Esophagus (tissue), 2 donors: ENCODE results near the gene C1orf159. TPM values are rescaled to one million over a fixed set of nuclear protein-coding genes. Genes with fewer than 3 reads are reported as not detected.

ENCODE experiments used
- H3K27ac ChIP-seq, 2 donors: one replicate each; pipeline ENCODE4 v1.5.1; 2013; ENCODE audit warnings: low read depth in 2 of 2, mild to moderate bottlenecking in 2 of 2, inconsistent platforms in 1 of 2, low read length in 1 of 2, moderate library complexity in 1 of 2
- H3K27me3 ChIP-seq, 2 donors: one replicate each; pipeline ENCODE4 v1.6.1; 2013; ENCODE audit warnings: low read length in 2 of 2, control low read depth in 1 of 2, mild to moderate bottlenecking in 1 of 2; ENCODE audit not compliant: insufficient read depth in 2 of 2, control insufficient read depth in 1 of 2
- H3K36me3 ChIP-seq, 2 donors: one replicate each; pipeline ENCODE4 v1.6.1; 2013; ENCODE audit warnings: low read length in 1 of 2; ENCODE audit not compliant: control insufficient read depth in 2 of 2, insufficient read depth in 2 of 2
- H3K4me1 ChIP-seq, 2 donors: one replicate each; pipeline ENCODE4 v1.6.1; 2013; ENCODE audit warnings: low read length in 1 of 2; ENCODE audit not compliant: control insufficient read depth in 2 of 2, insufficient read depth in 2 of 2
- H3K4me3 ChIP-seq, 2 donors: one replicate each; pipeline ENCODE4 v1.5.1; 2013; ENCODE audit warnings: low read length in 2 of 2, mild to moderate bottlenecking in 2 of 2, low read depth in 1 of 2, moderate library complexity in 1 of 2
- H3K9me3 ChIP-seq, 2 donors: one replicate each; pipeline ENCODE4 v1.6.1; 2013; ENCODE audit warnings: mild to moderate bottlenecking in 2 of 2, low read depth in 1 of 2, low read length in 1 of 2, moderate library complexity in 1 of 2; ENCODE audit not compliant: control insufficient read depth in 2 of 2, insufficient read depth in 1 of 2
- WGBS, 2 donors: extraction: QIAGEN DNeasy Blood & Tissue Kit; methylation state at CpG; one replicate each; pipeline ENCODE4 v1.1.7; 2013; 5-methylcytosine and 5-hydroxymethylcytosine counted together
- polyA plus RNA-seq, 2 donors: library from polyadenylated mRNA; stranded (reverse); fragments of 200-250 nt; gene quantifications; one replicate each; pipeline ENCODE4 v1.2.3, GENCODE V29; 2013
- donor health status: healthy with polysubstance abuse.
- donor health status: Bipolar disorder and iron deficiency.

Gene C1orf159
- polyA plus RNA-seq, 2 donors: 13.0 to 27.5 TPM

GRCh38 chr1:1090424-1091343, 25.2 kb downstream of the C1orf159 start:
- 94 to 96% methylated on average over 45 of the region's 45 CpGs for WGBS, 2 donors
- Histone ChIP-seq H3K4me1 (no peaks in the 10 kb centered on the region), H3K27me3 (no peaks in the 10 kb centered on the region), H3K36me3 (peaks cover 0 to 7% of the 10 kb centered on the region in 2 donors), H3K4me3 (no peak overlapping the region), H3K9me3 (no peaks in the 10 kb centered on the region), H3K27ac (no peak overlapping the region)

- H3K4me3 ChIP-seq: no peak overlapping the region
- no peaks in the 10 kb centered on the region for H3K4me1 ChIP-seq
- H3K27me3 ChIP-seq: no peaks in the 10 kb centered on the region
- peaks cover 0 to 7% of the 10 kb centered on the region in 2 donors for H3K36me3 ChIP-seq
- H3K9me3 ChIP-seq: no peaks in the 10 kb centered on the region
- WGBS, 2 donors: 92 to 94% methylated on average over 19 to 22 of the region's 22 CpGs
- no peak overlapping the region for H3K27ac ChIP-seq
These were observed 26.0 kb downstream of the C1orf159 start for GRCh38 chr1:1089731-1090423.

DNA sequence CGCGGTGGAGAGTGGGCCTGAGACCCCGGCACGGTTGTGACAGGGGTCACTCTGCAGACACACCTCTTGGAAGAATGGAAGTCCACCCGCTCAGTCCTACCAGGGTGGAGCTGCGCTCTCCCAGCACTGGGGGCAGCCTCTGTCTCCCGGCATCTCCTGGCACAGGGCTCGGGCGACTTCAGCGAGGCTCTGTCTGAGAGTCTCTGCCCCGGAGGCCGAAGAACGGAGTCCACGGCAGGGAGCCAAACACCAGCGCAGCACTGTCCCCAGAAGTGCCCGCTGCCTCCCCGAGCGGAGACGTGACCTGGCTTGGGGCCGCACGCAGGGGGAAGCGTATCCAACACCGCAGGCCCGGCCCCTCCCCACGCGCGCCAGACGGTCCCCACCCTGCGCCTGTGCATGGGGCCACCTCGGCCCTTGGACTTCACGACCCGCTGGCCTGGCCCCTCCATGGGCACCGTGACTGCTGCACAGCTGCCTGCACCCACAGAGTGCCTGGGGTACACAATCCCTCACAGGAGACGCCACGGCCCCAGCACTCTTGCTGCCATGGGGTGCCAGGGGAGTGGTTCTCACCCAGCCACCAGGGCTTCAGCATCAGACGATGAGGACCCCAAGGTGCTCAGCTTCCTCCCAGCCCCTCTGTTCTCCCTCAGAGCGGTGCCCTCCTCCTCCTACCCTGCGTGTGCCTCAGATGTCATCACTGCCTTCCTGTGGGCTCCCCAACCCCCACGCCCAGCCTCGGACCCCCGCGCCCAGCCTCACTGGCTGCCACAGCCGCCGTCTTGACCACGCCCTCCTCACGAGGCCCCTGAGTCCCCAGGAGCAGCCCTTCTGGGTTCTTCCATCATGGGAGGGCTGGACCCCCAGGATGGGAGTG, 26.8 kb downstream of the C1orf159 start:
- 92 to 93% methylated on average over 42 to 46 of the region's 46 CpGs for WGBS, 2 donors
- no peak overlapping the region for H3K27ac ChIP-seq

GRCh38 chr1:1088029-1088800, 27.7 kb downstream of the C1orf159 start:
- H3K27ac ChIP-seq: no peak overlapping the region
- H3K4me3 ChIP-seq: no peak overlapping the region
- H3K9me3 ChIP-seq: no peaks in the 10 kb centered on the region
- no peaks in the 10 kb centered on the region for H3K4me1 ChIP-seq
- H3K36me3 ChIP-seq: peaks cover 0 to 11% of the 10 kb centered on the region in 2 donors
- WGBS, 2 donors: 92 to 94% methylated on average over 27 to 39 of the region's 39 CpGs
- no peaks in the 10 kb centered on the region for H3K27me3 ChIP-seq

More for the DNA sequence above, 26.8 kb downstream of the C1orf159 start:
- Histone ChIP-seq H3K4me1 (no peaks in the 10 kb centered on the region), H3K4me3 (no peak overlapping the region), H3K36me3 (peaks cover 0 to 7% of the 10 kb centered on the region in 2 donors), H3K9me3 (no peaks in the 10 kb centered on the region), H3K27me3 (no peaks in the 10 kb centered on the region)

GRCh38 chr1:1087351-1088028, 28.4 kb downstream of the C1orf159 start:
- Histone ChIP-seq H3K36me3 (peaks cover 0 to 11% of the 10 kb centered on the region in 2 donors), H3K27me3 (no peaks in the 10 kb centered on the region), H3K9me3 (no peaks in the 10 kb centered on the region), H3K27ac (no peak overlapping the region), H3K4me1 (peaks cover 0 to 3% of the 10 kb centered on the region in 2 donors), H3K4me3 (no peak overlapping the region)
- WGBS, 2 donors: 92 to 94% methylated on average over 38 of the region's 38 CpGs

DNA sequence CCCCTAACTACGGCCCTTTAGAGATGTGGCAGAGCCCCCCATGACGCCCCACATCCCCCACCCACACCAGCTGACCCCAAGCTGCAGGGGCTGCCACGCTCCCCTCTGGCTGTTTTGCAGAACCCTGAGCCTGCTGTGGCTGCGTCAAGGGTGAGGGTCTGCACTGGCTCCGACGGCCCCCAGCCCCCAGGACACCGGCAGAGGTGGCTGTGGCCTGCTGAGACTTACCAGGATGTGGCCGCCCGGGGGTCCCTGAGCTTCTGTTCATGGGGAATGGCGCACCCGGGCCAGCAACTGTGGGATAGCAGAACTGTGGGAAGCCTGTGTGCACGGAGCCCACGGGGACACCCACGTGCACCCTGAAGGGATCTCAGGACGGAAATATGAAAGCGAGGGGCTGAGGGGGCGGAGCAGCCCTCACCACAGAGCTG, 29.0 kb downstream of the C1orf159 start:
- peaks cover 0 to 11% of the 10 kb centered on the region in 2 donors for H3K36me3 ChIP-seq
- 91 to 95% methylated on average over 16 to 17 of the region's 17 CpGs for WGBS, 2 donors

GRCh38 chr1:1085911-1086841, 29.7 kb downstream of the C1orf159 start:
- Histone ChIP-seq H3K9me3 (no peaks in the 10 kb centered on the region), H3K27ac (no peak overlapping the region), H3K4me3 (no peak overlapping the region), H3K4me1 (peaks cover 0 to 3% of the 10 kb centered on the region in 2 donors), H3K36me3 (peaks cover 0 to 11% of the 10 kb centered on the region in 2 donors), H3K27me3 (no peaks in the 10 kb centered on the region)
- 92 to 93% methylated on average over 33 to 38 of the region's 38 CpGs for WGBS, 2 donors

More for the DNA sequence above, 29.0 kb downstream of the C1orf159 start:
- H3K27ac ChIP-seq: no peak overlapping the region
- H3K4me3 ChIP-seq: no peak overlapping the region
- peaks cover 0 to 3% of the 10 kb centered on the region in 2 donors for H3K4me1 ChIP-seq
- H3K27me3 ChIP-seq: no peaks in the 10 kb centered on the region
- no peaks in the 10 kb centered on the region for H3K9me3 ChIP-seq
